A549 (cell line): Measurements from ENCODE around the gene KRT72.

ENCODE experiments used
- BHLHE40 ChIP-seq: IDR thresholded peaks from 2 replicates; pipeline ENCODE4 v1.6.1; 2012; ENCODE audit warnings: low read depth, low read length, inconsistent platforms
- CTCF ChIP-seq: fragments of >200 bp; sonication (Bioruptor Twin); formaldehyde crosslinking; IDR thresholded peaks from 3 replicates; pipeline ENCODE4 v1.5.1; 2016
- JUNB ChIP-seq: fragments of >200 bp; sonication (Bioruptor Twin); formaldehyde crosslinking; IDR thresholded peaks from 2 replicates; pipeline ENCODE4 v1.6.1; 2016
- KDM1A ChIP-seq: fragments of 200-600 bp; sonication (generic); IDR thresholded peaks from 2 replicates; pipeline ENCODE4 v1.6.1; 2016; ENCODE audit warnings: low read depth, mild to moderate bottlenecking
- MAFK ChIP-seq: fragments of 450-650 bp; IDR thresholded peaks from 2 replicates; pipeline ENCODE4 v1.6.1; 2014; ENCODE audit not compliant: partially characterized antibody
- MAX ChIP-seq: IDR thresholded peaks from 2 replicates; pipeline ENCODE4 v1.6.1; 2012
- MAZ ChIP-seq: fragments of 150-350 bp; IDR thresholded peaks from 2 replicates; pipeline ENCODE4 v1.6.1; 2014; ENCODE audit warnings: antibody characterized with exemption, low read depth, low read length, borderline replicate concordance
- POLR2A ChIP-seq: IDR thresholded peaks from 2 replicates; pipeline ENCODE4 v1.6.1; 2012; ENCODE audit warnings: mild to moderate bottlenecking, low read length
- RAD21 ChIP-seq, 2 experiments: fragments of >200 bp in 1 of 2; sonication (Bioruptor Twin) in 1 of 2; formaldehyde crosslinking in 1 of 2; IDR thresholded peaks in 1 of 2; conservative IDR thresholded peaks in 1 of 2; 2 replicates in 1 of 2; 3 replicates in 1 of 2; pipeline ENCODE4 v1.6.1; 2012 to 2018; ENCODE audit warnings: inconsistent platforms in 1 of 2

GRCh38 chr12:52582486-52582885 lies 18.8 kb downstream of the KRT72 start:
- TF ChIP-seq RAD21 (conservative IDR thresholded peaks at IDR 0.05 in 1 of 2, IDR thresholded peaks at IDR 0.05 in 1 of 2) (no peak), MAFK (no peak), POLR2A (no peak), CTCF (no peak), MAZ (no peak), JUNB (no peak), KDM1A (no peak), MAX (no peak), BHLHE40 (no peak)
